Peyer's patch (tissue), 4 donors: ENCODE data around the gene ZBTB20.

Source experiments
- POLR2A ChIP-seq, 2 donors: fragments of 450-650 bp; IDR thresholded peaks; one replicate each; pipeline ENCODE4 v1.5.1; 2017; ENCODE audit warnings: antibody characterized with exemption in 2 of 2, mild to moderate bottlenecking in 2 of 2, moderate library complexity in 2 of 2
- TF ChIP-seq, protein P1 (sequence below), 6 experiments: fragments of 450-650 bp in 4 of 6; fragments of 200-600 bp in 2 of 6; sonication (generic) in 1 of 6; IDR thresholded peaks; one replicate each; pipeline ENCODE4 v1.5.1; 2017 to 2019; ENCODE audit warnings: antibody characterized with exemption in 6 of 6, mild to moderate bottlenecking in 3 of 6, moderate library complexity in 1 of 6

DNA sequence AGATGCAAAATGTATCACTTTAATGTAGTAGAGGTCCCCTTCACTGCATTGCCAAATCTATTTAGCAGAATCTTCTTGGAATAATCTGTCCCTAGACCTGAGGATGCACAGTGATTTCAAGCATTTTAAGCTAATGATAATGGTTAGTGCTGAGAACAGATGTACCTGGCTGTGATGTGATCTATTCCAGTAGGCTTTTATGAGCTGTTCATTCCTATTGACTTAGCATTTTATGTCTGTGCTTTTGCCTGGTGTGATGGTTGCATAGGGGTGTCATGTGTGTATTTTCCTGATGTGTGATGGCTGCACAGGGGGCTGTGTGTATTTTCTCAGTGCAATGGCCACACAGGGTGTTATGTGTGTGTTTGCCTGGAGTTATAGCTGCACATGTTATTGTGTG lies 580.3 kb downstream of the ZBTB20 start:
- TF ChIP-seq POLR2A (IDR thresholded peaks at IDR 0.05) = no peak
- TF ChIP-seq, protein P1, sequence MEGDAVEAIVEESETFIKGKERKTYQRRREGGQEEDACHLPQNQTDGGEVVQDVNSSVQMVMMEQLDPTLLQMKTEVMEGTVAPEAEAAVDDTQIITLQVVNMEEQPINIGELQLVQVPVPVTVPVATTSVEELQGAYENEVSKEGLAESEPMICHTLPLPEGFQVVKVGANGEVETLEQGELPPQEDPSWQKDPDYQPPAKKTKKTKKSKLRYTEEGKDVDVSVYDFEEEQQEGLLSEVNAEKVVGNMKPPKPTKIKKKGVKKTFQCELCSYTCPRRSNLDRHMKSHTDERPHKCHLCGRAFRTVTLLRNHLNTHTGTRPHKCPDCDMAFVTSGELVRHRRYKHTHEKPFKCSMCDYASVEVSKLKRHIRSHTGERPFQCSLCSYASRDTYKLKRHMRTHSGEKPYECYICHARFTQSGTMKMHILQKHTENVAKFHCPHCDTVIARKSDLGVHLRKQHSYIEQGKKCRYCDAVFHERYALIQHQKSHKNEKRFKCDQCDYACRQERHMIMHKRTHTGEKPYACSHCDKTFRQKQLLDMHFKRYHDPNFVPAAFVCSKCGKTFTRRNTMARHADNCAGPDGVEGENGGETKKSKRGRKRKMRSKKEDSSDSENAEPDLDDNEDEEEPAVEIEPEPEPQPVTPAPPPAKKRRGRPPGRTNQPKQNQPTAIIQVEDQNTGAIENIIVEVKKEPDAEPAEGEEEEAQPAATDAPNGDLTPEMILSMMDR (IDR thresholded peaks at IDR 0.05) = no peak
